HepG2 (cell line): ENCODE data around the gene CD68. TPM values are rescaled to one million over a fixed set of nuclear protein-coding genes. Genes with fewer than 3 reads are reported as not detected.

Experiments
- ETV5 ChIP-seq: IDR thresholded peaks from 2 replicates; pipeline ENCODE4 v1.6.1; 2018; ENCODE audit warnings: missing biosample characterization, missing genetic modification reagents, inconsistent platforms, borderline replicate concordance
- HOXA5 ChIP-seq: sonication (generic); formaldehyde crosslinking; IDR thresholded peaks from 2 replicates; pipeline ENCODE4 v1.4.0; 2020; ENCODE audit warnings: missing genetic modification reagents
- KLF16 ChIP-seq, 2 experiments: sonication (generic) in 1 of 2; formaldehyde crosslinking in 1 of 2; IDR thresholded peaks; 2 replicates each; pipeline versions ENCODE4 v1.6.1 to v1.8.0; 2016 to 2023; ENCODE audit warnings: missing genetic modification reagents in 2 of 2, missing compliant biosample characterization in 1 of 2
- NFKB2 ChIP-seq: sonication (generic); formaldehyde crosslinking; IDR thresholded peaks from 2 replicates; pipeline ENCODE4 v1.4.0; 2020; ENCODE audit warnings: missing genetic modification reagents, borderline replicate concordance
- REXO4 ChIP-seq: sonication (generic); formaldehyde crosslinking; IDR thresholded peaks from 2 replicates; pipeline ENCODE4 v1.8.0; 2022; ENCODE audit warnings: missing genetic modification reagents, mild to moderate bottlenecking, borderline replicate concordance
- SKI ChIP-seq: fragments of 450-650 bp; IDR thresholded peaks from one replicate; pipeline ENCODE4 v1.6.1; 2018; ENCODE audit warnings: mild to moderate bottlenecking; ENCODE audit not compliant: partially characterized antibody
- SPEN ChIP-seq: sonication (generic); formaldehyde crosslinking; IDR thresholded peaks from 2 replicates; pipeline ENCODE4 v1.5.1; 2020; ENCODE audit warnings: low read depth, mild to moderate bottlenecking, missing genetic modification reagents
- ZNF282 ChIP-seq: fragments of 450-650 bp; IDR thresholded peaks from 2 replicates; pipeline ENCODE4 v1.6.1; 2018; ENCODE audit not compliant: partially characterized antibody
- ZNF703 ChIP-seq: sonication (generic); formaldehyde crosslinking; IDR thresholded peaks from 2 replicates; pipeline ENCODE4 v1.5.1; 2020; ENCODE audit warnings: missing genetic modification reagents, mild to moderate bottlenecking, moderate library complexity, borderline replicate concordance
- ZNF781 ChIP-seq: sonication (generic); formaldehyde crosslinking; IDR thresholded peaks from 2 replicates; pipeline ENCODE4 v1.5.1; 2020; ENCODE audit warnings: borderline replicate concordance, mild to moderate bottlenecking, missing genetic modification reagents; ENCODE audit errors: not compliant biosample characterization
- ZNF816 ChIP-seq: sonication (generic); formaldehyde crosslinking; IDR thresholded peaks from 2 replicates; pipeline ENCODE4 v1.8.0; 2022; ENCODE audit warnings: missing genetic modification reagents, mild to moderate bottlenecking, borderline replicate concordance
- polyA plus RNA-seq, 8 experiments: library from polyadenylated mRNA; depleted of rRNA in 3 of 8; stranded (reverse) in 7 of 8; unstranded in 1 of 8; fragments of >200 nt; fragmentation: Illumina TruSeq in 4 of 8; extraction: Trizol in 4 of 8; gene quantifications; 2 replicates each; pipeline versions ENCODE4 v1.2.1 to v1.2.3, GENCODE V29; 2011 to 2016; ENCODE audit warnings: low read depth in 4 of 8, missing spikeins in 1 of 8, mixed read lengths in 1 of 8; ENCODE audit not compliant: insufficient read depth in 1 of 8
- total RNA-seq, 5 experiments: library from RNA; depleted of rRNA; stranded (reverse); fragments of >200 nt; fragmentation: Illumina TruSeq; extraction: Trizol; gene quantifications; 2 replicates each; pipeline ENCODE4 v1.2.3, GENCODE V29; 2016; ENCODE audit warnings: low read depth in 1 of 5
- TF ChIP-seq, protein P1 (sequence below): sonication (generic); formaldehyde crosslinking; IDR thresholded peaks from 2 replicates; pipeline ENCODE4 v1.5.0; 2020; ENCODE audit warnings: mild to moderate bottlenecking, missing genetic modification reagents, borderline replicate concordance
- TF ChIP-seq, protein P2 (sequence below): sonication (generic); formaldehyde crosslinking; IDR thresholded peaks from 2 replicates; pipeline ENCODE4 v1.5.1; 2020; ENCODE audit warnings: missing genetic modification reagents, mild to moderate bottlenecking, borderline replicate concordance
- TF ChIP-seq, protein P3 (sequence below), 2 experiments: sonication (generic) in 1 of 2; formaldehyde crosslinking in 1 of 2; IDR thresholded peaks; 2 replicates each; pipeline versions ENCODE4 v1.4.0 to v1.6.1; 2018 to 2020; ENCODE audit warnings: missing genetic modification reagents in 2 of 2, borderline replicate concordance in 1 of 2, low read depth in 1 of 2, mild to moderate bottlenecking in 1 of 2, missing biosample characterization in 1 of 2

The CD68 gene
- total and polyA plus RNA-seq, 2 of the 13 experiments (the other 11 are each of a cell fraction or from before 2014, with no cell fraction given) = 10.3 to 104 TPM

DNA sequence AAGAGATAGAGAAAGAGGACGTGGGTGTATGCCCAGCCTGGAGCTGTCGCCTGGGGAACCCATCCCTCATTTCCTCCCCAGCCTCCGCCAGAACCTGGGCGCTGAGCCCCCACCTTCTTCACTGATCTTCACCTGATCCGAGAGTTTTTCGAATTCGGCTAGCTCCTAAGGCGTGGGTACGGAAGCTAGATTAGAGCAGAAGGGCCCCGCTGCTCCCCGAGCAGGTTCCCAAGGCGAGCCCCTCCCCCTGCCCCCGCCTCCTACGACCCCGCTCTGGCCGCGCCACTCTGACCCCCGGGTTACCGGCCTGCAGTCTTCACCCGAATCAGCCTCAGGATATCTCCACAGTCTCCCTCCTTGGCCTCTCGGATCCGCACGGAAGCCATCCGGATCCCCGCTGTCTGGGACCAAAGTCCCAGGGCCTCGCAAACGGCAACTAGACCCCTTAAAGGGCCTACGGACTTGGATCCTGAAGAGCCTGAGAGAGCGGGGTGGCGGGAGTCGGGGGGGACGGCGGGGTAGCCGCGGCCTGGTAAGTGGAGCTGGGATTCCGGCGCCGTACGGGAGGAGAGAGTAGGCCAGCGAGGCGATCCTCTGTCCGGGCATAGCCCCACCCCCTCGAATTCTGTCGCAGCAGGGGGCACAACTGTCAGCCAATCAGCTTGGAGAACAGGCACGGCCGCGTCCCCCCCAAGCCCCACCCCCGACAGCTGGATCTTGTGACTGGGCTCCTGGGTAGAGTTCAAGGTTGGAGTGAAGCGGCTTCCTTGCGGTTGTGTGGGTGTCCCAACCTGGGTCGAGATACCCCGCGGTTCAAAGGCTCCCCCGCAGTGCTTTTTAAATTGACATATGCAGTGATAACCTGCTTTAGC lies 48.0 kb downstream of the CD68 start, which contains the start of gene SAT2 (continued):
- TF ChIP-seq, protein P1, sequence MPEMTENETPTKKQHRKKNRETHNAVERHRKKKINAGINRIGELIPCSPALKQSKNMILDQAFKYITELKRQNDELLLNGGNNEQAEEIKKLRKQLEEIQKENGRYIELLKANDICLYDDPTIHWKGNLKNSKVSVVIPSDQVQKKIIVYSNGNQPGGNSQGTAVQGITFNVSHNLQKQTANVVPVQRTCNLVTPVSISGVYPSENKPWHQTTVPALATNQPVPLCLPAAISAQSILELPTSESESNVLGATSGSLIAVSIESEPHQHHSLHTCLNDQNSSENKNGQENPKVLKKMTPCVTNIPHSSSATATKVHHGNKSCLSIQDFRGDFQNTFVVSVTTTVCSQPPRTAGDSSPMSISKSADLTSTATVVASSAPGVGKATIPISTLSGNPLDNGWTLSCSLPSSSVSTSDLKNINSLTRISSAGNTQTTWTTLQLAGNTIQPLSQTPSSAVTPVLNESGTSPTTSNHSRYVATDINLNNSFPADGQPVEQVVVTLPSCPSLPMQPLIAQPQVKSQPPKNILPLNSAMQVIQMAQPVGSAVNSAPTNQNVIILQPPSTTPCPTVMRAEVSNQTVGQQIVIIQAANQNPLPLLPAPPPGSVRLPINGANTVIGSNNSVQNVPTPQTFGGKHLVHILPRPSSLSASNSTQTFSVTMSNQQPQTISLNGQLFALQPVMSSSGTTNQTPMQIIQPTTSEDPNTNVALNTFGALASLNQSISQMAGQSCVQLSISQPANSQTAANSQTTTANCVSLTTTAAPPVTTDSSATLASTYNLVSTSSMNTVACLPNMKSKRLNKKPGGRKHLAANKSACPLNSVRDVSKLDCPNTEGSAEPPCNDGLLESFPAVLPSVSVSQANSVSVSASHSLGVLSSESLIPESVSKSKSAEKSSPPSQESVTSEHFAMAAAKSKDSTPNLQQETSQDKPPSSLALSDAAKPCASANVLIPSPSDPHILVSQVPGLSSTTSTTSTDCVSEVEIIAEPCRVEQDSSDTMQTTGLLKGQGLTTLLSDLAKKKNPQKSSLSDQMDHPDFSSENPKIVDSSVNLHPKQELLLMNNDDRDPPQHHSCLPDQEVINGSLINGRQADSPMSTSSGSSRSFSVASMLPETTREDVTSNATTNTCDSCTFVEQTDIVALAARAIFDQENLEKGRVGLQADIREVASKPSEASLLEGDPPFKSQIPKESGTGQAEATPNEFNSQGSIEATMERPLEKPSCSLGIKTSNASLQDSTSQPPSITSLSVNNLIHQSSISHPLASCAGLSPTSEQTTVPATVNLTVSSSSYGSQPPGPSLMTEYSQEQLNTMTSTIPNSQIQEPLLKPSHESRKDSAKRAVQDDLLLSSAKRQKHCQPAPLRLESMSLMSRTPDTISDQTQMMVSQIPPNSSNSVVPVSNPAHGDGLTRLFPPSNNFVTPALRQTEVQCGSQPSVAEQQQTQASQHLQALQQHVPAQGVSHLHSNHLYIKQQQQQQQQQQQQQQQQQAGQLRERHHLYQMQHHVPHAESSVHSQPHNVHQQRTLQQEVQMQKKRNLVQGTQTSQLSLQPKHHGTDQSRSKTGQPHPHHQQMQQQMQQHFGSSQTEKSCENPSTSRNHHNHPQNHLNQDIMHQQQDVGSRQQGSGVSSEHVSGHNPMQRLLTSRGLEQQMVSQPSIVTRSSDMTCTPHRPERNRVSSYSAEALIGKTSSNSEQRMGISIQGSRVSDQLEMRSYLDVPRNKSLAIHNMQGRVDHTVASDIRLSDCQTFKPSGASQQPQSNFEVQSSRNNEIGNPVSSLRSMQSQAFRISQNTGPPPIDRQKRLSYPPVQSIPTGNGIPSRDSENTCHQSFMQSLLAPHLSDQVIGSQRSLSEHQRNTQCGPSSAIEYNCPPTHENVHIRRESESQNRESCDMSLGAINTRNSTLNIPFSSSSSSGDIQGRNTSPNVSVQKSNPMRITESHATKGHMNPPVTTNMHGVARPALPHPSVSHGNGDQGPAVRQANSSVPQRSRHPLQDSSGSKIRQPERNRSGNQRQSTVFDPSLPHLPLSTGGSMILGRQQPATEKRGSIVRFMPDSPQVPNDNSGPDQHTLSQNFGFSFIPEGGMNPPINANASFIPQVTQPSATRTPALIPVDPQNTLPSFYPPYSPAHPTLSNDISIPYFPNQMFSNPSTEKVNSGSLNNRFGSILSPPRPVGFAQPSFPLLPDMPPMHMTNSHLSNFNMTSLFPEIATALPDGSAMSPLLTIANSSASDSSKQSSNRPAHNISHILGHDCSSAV (CRISPR knock-in tag) = no peak
- no peak; the same call in 1 of the 2 replicates for TF ChIP-seq ETV5 (CRISPR knock-in tag)
- TF ChIP-seq SKI = peak; percentile 74
- TF ChIP-seq NFKB2 (CRISPR knock-in tag) = peak; percentile 66; the same call in 1 of the 2 replicates
- TF ChIP-seq ZNF781 (CRISPR knock-in tag) = no peak
- peak in 1 of 2 experiments; percentile 86; a peak in 2 of 4 replicates for TF ChIP-seq KLF16 (CRISPR knock-in tag; IDR thresholded peaks at IDR 0.05)
- TF ChIP-seq, protein P2, sequence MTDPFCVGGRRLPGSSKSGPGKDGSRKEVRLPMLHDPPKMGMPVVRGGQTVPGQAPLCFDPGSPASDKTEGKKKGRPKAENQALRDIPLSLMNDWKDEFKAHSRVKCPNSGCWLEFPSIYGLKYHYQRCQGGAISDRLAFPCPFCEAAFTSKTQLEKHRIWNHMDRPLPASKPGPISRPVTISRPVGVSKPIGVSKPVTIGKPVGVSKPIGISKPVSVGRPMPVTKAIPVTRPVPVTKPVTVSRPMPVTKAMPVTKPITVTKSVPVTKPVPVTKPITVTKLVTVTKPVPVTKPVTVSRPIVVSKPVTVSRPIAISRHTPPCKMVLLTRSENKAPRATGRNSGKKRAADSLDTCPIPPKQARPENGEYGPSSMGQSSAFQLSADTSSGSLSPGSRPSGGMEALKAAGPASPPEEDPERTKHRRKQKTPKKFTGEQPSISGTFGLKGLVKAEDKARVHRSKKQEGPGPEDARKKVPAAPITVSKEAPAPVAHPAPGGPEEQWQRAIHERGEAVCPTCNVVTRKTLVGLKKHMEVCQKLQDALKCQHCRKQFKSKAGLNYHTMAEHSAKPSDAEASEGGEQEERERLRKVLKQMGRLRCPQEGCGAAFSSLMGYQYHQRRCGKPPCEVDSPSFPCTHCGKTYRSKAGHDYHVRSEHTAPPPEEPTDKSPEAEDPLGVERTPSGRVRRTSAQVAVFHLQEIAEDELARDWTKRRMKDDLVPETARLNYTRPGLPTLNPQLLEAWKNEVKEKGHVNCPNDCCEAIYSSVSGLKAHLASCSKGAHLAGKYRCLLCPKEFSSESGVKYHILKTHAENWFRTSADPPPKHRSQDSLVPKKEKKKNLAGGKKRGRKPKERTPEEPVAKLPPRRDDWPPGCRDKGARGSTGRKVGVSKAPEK (CRISPR knock-in tag) = no peak
- TF ChIP-seq ZNF282 = no peak
- no peak for TF ChIP-seq REXO4 (CRISPR knock-in tag)
- peak; percentile 69; the same call in 1 of the 2 replicates for TF ChIP-seq ZNF816 (CRISPR knock-in tag)
- TF ChIP-seq ZNF703 (CRISPR knock-in tag) = no peak
- TF ChIP-seq HOXA5 (CRISPR knock-in tag) = peak; percentile 46; the same call in 1 of the 2 replicates
- TF ChIP-seq, protein P3, sequence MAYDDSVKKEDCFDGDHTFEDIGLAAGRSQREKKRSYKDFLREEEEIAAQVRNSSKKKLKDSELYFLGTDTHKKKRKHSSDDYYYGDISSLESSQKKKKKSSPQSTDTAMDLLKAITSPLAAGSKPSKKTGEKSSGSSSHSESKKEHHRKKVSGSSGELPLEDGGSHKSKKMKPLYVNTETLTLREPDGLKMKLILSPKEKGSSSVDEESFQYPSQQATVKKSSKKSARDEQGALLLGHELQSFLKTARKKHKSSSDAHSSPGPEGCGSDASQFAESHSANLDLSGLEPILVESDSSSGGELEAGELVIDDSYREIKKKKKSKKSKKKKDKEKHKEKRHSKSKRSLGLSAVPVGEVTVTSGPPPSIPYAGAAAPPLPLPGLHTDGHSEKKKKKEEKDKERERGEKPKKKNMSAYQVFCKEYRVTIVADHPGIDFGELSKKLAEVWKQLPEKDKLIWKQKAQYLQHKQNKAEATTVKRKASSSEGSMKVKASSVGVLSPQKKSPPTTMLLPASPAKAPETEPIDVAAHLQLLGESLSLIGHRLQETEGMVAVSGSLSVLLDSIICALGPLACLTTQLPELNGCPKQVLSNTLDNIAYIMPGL (CRISPR knock-in tag; IDR thresholded peaks at IDR 0.05; ENCODE audit: borderline replicate concordance in 1 of 2, low read depth in 1 of 2) = peak; percentile 54 to 61; a peak in 2 of 4 replicates
- peak; percentile 88 for TF ChIP-seq SPEN (CRISPR knock-in tag)
